ENCODE data around the gene RABEP2. TPM values are rescaled to one million over a fixed set of nuclear protein-coding genes. Genes with fewer than 3 reads are reported as not detected.
"Not testable (repeated sequence)": the region's sequence is repeated elsewhere in the genome, so short reads cannot be mapped to it uniquely, and the experiment has no call there.

The RABEP2 gene
- total RNA-seq, 1 donor from 2014 or later = 31.2 TPM

DNA sequence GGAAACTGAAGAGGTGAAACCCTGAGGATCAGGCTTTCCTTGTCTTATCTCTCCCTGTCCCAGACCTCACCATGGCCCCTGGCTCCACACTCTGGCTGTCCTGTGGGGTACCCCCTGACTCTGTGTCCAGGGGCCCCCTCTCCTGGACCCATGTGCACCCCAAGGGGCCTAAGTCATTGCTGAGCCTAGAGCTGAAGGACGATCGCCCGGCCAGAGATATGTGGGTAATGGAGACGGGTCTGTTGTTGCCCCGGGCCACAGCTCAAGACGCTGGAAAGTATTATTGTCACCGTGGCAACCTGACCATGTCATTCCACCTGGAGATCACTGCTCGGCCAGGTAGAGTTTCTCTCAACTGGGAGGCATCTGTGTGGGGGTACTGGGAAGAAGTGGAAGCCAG, 8.1 kb upstream of the RABEP2 start:
- DNase-seq (ENCODE audit: low read depth in 2 of 2) = no peak

DNA sequence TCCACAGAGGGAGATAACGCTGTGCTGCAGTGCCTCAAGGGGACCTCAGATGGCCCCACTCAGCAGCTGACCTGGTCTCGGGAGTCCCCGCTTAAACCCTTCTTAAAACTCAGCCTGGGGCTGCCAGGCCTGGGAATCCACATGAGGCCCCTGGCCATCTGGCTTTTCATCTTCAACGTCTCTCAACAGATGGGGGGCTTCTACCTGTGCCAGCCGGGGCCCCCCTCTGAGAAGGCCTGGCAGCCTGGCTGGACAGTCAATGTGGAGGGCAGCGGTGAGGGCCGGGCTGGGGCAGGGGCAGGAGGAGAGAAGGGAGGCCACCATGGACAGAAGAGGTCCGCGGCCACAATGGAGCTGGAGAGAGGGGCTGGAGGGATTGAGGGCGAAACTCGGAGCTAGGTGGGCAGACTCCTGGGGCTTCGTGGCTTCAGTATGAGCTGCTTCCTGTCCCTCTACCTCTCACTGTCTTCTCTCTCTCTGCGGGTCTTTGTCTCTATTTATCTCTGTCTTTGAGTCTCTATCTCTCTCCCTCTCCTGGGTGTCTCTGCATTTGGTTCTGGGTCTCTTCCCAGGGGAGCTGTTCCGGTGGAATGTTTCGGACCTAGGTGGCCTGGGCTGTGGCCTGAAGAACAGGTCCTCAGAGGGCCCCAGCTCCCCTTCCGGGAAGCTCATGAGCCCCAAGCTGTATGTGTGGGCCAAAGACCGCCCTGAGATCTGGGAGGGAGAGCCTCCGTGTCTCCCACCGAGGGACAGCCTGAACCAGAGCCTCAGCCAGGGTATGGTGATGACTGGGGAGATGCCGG, 7.5 kb upstream of the RABEP2 start:
- DNase-seq (ENCODE audit: low read depth in 2 of 2) = no peak

DNA sequence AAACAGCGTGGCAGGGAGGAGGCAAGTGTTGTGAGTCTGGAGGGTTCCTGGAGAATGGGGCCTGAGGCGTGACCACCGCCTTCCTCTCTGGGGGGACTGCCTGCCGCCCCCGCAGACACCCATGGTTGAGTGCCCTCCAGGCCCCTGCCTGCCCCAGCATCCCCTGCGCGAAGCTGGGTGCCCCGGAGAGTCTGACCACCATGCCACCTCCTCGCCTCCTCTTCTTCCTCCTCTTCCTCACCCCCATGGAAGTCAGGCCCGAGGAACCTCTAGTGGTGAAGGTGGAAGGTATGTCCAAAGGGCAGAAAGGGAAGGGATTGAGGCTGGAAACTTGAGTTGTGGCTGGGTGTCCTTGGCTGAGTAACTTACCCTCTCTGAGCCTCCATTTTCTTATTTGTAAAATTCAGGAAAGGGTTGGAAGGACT, 6.8 kb upstream of the RABEP2 start, which contains the start of gene CD19:
Gene CD19 (plus strand): TSS at position 171 of the 425 bp plus-strand sequence. CDS start 30 bp downstream, at position 201.
- DNase-seq (ENCODE audit: low read depth in 2 of 2) = no peak

DNA sequence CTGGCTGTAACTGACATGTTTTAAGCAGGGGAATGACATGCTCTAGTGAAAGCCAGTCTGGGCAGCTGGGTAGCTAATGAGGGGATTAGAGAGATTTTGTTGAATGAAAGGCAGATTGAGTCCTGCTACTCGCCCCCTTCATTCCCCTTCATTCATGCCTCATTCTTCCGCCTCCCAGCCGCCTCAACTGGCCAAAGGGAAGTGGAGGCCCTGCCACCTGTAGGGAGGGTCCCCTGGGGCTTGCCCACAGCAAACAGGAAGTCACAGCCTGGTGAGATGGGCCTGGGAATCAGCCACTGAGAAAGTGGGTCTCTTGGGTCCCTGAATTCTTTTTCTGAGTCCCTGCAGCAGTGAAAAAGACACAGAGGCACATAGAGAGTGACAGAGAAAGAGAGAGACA, 5.6 kb upstream of the RABEP2 start:
- DNase-seq (ENCODE audit: low read depth in 2 of 2) = no peak

DNA sequence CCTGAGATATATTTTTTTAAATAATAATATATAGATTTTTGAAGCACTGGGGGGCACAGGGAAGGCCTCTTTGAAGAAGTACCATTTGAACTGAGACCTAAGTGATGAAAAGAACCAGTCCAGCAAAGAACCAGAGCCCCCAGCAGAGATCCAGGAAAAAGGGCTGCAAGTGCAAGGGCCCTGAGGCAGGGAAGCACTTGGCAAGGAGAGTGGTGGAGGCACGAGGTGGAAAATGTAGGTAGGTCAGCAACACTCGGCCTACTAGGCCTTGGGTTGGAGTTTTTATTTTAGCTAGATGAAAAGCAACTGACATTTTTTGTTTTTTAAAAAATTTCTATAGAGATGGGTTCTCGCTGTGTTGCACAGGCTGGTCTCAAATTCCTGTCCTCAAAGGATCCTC, 5.2 kb upstream of the RABEP2 start:
- no peak for DNase-seq (ENCODE audit: low read depth in 2 of 2)

DNA sequence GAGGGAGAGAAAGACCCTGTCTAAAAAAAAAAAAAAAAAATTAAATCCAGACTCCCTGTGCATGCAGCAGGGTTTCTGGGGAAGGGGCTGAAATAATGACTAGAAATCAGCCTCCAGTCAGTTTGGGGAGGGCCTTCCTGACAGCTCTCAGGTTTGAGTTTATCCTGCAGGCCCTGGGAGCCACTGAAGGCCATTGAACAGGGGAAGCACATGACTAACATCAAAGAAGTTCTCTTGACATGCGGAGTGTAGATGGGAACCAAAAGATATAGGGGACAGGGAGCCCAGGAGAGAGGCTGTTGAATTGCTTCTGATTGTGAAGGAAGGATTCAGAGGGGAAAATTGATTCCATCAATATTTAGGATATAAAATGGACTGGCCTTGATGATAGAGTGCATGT, 2.8 kb upstream of the RABEP2 start:
- no peak for DNase-seq (ENCODE audit: low read depth in 2 of 2)

DNA sequence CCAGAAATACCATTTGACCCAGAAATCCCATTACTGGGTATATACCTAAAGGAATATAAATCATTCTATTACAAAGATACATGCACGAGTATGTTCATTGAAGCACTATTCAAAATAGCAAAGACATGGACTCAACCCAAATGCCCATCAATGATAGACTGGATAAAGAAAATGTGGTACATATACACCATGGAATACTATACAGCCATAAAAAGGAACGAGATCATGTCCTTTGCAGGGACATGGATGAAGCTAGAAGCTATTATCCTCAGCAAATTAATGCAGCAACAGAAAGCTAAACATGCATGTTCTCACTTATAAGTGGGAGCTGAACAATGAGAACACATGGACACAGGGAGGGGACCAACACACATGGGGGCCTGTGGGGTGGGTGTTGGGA, 1.2 kb upstream of the RABEP2 start:
- not testable (repeated sequence) for DNase-seq (ENCODE audit: low read depth in 2 of 2)

DNA sequence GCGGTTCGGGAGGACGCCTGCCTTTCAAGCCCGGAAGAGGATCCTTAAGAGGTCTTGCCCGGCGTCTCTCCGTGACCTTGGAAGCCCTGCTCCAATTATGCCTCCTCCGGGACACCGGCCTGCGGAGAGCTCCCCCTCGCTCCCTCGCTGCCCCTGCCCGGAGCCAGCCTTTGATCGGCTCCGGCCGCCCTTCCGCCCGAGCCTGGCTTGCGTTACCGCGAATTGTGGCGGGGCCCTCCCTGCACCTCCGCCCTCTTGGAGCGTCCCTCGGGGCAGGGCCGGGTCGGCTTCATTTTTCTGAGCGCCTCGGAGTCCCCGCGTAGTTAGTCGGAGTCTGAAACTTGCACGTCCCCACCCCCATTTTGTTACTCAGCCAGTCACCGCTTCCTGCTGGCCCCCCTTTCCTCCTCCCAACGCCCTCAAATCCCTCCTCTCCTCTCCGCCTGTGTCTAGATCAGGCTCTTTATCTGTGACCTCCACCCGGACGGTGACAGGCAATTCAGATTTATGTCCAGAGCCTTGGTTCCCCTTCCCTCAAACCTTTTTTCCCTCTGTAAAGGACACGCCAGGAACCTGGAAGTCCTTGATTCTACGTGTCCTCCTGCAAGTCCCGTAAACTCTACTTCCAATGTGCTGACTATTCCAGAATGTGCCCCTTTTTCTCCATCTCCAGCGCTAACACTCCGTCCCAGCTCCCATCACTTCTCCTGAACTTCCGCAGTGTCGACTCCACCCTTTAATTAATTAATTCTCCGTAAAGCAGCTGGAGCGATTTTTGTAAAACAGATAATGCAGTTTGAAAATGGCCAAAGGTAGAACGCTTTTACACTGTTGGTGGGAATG, 569 bp upstream of the RABEP2 start:
- peak; percentile 59 to 80 for DNase-seq (ENCODE audit: low read depth in 2 of 2)

DNA sequence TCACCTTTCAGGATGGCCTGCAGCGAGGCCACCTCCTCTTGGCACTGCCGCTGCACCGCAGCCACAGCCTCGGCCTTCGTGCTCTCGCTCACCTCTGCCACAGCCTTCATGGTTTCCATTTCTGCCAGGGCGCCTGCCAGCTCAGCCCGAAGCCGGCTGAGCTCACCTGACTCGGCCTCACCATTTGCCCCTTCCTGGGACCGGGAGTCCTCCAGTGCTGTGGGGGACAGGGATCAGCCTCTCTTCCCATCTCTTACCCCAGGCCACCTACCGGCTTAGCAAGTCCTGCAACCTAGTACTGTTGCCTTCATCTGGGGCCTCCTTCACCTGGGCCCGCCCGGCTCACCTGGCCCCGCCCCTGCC, 658 bp downstream of the RABEP2 start:
- DNase-seq (ENCODE audit: low read depth in 2 of 2) = no peak

DNA sequence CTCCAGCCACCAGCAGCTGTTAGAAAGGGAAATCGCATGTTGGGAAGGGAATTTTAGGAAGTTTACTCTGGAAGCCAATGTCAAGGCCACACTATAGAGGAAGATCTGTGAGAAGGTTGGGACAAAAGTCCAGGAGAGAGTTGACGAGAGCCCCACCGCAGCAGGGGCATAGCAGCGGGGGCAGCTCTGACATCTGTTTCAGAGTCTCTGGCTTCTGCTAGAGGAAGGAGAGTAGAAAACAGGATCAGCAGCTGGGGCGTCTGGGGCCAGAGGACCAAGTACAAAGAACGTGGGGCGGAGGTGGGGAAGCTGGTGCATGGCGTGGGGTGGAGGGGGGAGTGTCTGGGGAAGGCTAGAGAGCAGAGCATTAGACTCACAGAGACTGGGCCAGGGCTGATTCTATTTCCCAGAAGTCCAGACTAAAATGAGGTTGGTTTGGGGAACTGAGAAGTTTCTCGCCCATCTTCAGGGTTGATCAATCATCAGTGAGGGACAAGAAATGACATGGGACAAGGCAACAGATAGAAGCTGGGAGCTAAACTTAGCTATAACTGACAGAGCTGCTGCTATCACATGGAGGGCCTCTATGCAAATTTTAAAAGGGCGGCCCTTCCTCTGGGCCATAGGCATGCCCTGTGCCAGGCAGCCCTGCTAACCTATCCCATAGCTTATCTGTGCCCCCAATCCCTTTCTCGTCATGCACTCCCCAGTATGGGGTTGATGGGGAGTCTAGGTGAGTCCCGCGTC, 1.2 kb downstream of the RABEP2 start:
- DNase-seq (ENCODE audit: low read depth in 2 of 2) = no peak

DNA sequence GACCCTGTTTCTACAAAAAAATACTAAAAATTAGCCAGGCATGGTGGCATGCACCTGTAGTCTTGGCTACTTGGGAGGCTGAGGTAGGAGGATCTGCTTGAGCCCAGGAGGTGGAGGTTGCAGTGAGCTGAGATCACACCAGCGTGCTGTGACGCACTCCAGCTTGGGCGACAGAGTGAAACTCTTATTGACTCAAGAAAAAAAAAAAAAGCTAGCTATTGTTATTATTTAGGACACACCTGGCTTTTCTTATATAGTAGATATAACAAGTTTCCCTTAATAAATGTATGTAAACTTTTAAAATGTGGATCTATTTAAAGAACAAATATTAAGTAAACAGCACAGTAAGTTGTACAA, 1.8 kb downstream of the RABEP2 start:
- DNase-seq (ENCODE audit: low read depth in 2 of 2) = no peak

DNA sequence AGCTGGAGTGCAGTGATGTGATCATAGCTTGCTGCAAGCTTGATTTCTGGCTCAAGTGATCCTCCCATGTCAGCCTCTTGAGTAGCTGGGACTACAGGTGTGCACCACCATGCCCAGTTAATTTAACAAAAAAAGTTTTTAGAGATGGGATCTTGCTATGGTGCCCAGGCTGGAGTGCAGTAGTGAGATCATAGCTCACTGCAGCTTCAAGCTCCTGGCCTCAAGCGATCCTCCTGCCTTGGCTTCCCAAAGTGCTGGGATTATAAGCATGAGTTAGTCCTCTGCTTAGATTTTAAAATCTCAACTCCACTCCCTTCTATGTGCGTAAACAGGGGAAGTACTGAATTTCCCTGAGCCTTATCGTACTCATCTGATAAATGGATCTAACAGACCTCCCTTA, 6.3 kb downstream of the RABEP2 start:
- no peak for DNase-seq (ENCODE audit: low read depth in 2 of 2)

DNA sequence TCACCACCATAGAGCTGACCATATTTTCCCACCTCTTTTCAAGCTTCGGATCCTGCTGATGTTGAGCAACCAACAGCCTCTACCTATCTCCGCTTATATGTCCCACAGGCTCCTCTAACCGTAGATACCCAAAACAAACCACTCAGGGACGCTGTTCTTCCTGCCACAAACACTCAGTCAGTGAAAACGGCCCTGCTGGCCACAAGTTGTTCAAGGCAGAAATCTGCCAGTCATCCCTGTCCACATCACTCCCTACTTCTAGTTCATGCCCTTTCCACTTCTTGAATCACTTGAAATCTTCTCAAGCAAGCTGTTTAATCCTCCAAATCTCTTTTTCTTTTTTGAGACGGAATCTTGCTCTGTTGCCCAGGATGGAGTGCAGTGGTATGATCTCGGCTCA, 7.9 kb downstream of the RABEP2 start:
- DNase-seq (ENCODE audit: low read depth in 2 of 2) = no peak

DNA sequence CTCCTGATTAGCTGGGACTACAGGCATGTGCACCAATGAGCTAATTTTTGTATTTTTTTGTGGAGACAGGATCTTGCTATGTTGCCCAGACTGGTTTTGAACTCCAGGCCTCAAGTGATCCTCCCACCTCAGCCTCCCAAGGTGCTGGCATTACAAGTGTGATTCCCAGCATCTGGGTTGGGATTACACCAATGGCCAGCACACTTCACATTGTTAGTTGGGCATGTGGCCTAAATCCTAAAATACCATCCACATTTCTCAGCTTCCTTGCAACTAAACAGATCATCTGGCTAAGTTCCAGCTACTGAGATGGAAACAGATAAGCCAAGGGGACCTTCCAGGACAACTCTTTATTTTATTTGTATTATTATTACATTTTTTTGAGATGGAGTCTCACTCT, 9.9 kb downstream of the RABEP2 start:
- peak; percentile 59 to 84 for DNase-seq (ENCODE audit: low read depth in 2 of 2)

DNA sequence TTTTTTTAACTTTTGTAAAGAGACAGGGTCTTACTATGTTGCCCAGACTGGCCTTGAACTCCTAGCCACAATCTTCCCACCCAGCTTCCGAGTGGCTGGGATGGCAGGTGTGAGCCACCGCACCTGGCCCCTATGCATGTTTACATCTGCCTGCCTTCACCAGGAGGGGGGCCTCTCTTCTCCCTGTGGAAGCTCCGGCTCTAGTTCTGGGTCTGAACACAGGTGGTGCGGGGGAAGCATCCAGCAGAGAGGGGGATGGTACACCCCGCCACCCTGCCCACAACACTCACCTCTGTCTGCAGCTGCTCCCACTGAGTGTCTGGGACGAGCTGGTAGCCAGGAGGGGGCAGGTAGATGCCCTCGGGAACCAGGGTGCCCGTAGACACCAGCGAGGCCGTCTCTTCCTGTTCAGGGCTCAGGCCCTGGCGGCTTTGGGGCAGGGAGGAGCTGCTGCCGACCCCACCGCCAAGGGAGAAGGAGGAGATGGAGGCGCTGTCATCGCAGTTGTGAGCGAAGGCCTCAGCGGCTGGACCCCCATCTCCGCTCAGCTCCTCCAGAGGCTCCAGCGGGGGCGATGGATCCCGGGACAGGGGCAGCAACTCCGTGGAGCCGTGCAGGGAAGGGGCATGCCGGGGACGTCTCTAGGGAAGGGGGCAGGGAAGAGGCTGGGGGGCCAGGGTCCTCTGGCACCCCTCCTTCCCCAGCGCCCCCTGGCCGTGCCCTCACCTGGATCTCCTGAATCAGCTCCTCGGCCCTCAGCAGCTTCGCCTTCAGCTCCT, 10.9 kb downstream of the RABEP2 start:
- no peak for DNase-seq (ENCODE audit: low read depth in 2 of 2)

DNA sequence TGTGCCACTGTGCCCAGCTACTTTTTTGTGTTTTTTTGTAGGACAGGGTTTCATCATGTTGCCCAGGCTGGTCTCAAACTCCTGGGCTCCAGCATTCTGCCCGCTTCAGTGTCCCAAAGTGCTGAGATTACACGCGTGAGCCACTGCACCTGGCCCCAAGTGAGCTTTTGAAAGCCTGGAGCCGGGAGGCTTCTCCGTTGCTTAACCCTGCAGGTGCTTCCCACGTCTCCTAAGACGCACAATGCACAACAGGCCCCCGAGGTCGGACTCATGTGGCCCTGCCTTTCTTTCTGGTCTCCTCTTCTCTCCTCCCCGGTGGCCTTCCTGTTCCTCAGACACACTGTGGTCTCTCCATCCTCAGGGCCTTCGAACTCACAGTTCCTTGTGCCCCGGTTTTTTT, 12.5 kb downstream of the RABEP2 start:
- DNase-seq (ENCODE audit: low read depth in 2 of 2) = no peak

DNA sequence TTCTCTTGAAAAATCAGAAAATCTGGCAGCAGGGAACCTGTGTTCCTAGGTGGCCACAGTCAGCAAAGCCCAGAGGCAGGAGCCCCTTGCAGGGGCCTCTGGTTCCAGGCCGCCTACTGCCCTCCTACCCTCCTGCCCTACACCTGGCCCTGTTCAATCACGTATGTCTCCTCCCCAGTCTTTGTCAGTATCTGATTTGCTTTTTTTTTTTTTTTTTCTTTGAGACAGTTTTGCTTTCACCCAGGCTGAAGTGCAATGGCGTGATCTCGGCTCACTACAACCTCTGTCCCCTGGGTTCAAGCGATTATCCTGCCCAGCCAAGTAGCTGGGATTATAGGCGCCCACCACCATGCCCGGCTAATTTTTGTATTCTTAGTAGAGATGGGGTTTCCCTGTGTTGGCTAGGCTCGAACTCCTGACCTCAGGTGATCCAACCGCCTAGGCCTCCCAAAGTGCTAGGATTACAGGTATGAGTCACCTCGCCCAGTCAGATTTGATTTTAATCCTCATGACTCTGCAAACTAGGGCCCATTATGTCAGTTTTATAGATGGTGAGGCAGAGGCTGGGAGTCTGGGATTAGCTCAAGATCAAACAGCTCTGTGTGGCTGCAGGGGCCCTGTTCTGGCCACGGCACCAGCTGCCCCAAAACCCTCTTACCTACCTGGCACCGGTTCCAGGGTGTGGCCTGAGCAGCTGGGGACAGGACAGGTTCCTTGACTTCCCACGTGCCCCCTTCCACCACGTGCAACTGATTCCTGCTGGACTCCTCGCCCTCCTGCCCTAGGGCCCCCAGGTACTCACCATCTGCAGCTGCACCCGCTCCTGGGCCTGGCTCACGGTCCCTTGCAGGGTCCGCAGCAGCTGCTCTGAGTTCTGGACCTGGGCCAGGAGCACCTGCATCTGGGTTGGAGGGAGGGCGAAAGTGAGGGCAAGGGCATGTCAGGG, 14.7 kb downstream of the RABEP2 start:
- no peak for DNase-seq (ENCODE audit: low read depth in 2 of 2)

DNA sequence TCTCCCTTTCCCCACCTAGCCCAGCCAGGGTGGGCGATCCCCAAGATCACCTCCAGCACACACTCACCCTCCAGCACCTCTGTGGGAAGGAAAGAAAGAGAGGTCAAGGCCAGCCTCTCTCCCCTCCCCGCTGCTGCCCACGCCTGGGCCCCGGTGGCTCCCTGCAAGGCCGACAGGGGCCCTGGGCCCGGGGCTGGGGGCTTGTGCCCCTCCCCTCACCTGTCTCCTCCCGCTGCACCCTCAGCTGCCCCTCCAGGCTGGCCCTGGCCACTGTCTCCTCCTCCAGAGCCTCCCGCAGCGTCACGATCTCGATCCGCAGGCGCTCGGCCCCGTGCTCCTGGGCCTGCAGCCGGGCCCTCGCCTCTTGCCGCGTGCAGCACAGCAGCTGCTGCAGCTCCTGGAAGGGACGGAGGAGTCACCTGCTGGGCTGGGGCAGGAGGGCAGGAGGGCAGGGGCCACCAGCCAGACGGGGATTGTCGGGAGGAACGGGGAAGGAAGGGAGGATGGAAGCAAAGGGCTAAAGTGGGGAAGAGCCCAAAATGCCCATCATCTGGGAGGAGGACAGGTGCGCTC, 19.2 kb downstream of the RABEP2 start:
- DNase-seq (ENCODE audit: low read depth in 2 of 2) = no peak

DNA sequence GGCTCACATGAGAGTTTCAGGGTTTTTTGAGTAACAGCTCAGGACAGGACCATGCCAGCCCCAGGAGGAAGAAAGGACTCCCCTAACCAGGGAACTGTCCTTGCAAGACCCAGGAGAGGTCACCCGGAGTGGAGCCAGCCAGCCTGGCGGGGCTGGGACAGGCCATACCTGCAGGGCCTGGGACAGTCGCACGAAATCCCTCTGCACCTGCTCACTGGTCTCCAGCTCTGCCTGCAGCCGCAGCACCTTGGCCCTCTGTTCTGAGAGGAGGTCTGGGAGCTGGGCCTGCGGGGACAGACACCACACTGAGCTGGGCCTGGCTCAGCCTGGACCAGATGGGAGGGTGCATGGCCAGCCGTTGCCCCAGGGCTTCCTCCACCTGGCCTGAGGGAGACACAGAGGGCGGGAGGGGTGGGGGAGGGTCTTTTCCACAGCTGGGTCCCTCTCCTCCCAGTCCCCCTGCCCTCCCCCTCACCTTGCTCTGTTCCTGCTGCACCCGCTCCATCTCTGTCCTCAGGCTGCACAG, 19.7 kb downstream of the RABEP2 start:
- DNase-seq (ENCODE audit: low read depth in 2 of 2) = no peak

DNA sequence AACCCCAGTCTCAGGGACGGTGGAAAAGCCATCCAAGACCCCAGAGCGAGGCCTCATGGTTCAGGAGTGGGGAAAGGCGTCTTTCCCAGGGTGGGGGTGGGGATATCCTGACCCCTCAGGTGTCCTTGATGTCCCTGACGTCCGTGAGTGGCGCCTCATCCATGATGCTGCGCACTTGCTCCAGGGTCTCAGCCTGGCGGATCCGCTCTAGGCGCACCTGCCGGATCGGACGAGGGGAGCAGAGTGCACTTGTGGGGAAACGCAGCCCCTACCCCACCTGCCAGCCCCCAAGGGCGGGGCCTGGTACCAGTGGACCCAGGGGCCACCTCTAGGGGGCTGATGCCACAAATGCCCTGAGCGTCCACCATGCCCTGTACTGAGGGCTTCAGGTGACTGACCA, 20.2 kb downstream of the RABEP2 start:
- no peak for DNase-seq (ENCODE audit: low read depth in 2 of 2)
